Glutamatergic neuron (in vitro differentiated cells): ENCODE measurements around the gene SCN5A. TPM values are rescaled to one million over a fixed set of nuclear protein-coding genes. Genes with fewer than 3 reads are reported as not detected.

ENCODE experiments used
- DNase-seq: peaks from one replicate; pipeline ENCODE4 v3.0.0; 2022
- H3K27ac Mint-ChIP-seq: one replicate; pipeline ENCODE4 v1.8.0; 2020; ENCODE audit warnings: mild to moderate bottlenecking, mixed read lengths, inconsistent platforms; ENCODE audit not compliant: unreplicated experiment
- H3K27me3 Mint-ChIP-seq: one replicate; pipeline ENCODE4 v1.8.0; 2020; ENCODE audit warnings: mild to moderate bottlenecking, moderate library complexity, mixed read lengths, inconsistent platforms; ENCODE audit not compliant: unreplicated experiment
- H3K36me3 Mint-ChIP-seq: one replicate; pipeline ENCODE4 v1.8.0; 2020; ENCODE audit warnings: mild to moderate bottlenecking, mixed read lengths, inconsistent platforms; ENCODE audit not compliant: unreplicated experiment
- H3K4me1 Mint-ChIP-seq: one replicate; pipeline ENCODE4 v1.8.0; 2020; ENCODE audit warnings: mild to moderate bottlenecking, low read depth, mixed read lengths, inconsistent platforms; ENCODE audit not compliant: unreplicated experiment
- H3K4me3 Mint-ChIP-seq: one replicate; pipeline ENCODE4 v1.8.0; 2020; ENCODE audit warnings: mild to moderate bottlenecking, mixed read lengths, inconsistent platforms; ENCODE audit not compliant: unreplicated experiment
- H3K9me3 Mint-ChIP-seq: one replicate; pipeline ENCODE4 v1.8.0; 2020; ENCODE audit warnings: mild to moderate bottlenecking, moderate library complexity, mixed read lengths, inconsistent platforms; ENCODE audit not compliant: unreplicated experiment
- CTCF ChIP-seq: fragments of 200-600 bp; sonication (generic); IDR thresholded peaks from one replicate; pipeline ENCODE4 v1.5.0; 2021; ENCODE audit not compliant: partially characterized antibody, unreplicated experiment
- total RNA-seq: library from RNA; stranded (reverse); fragmentation: NEBNext Ultra II Directional; extraction: Animal tissue kit (Norgen Biotek cat#: 25700); gene quantifications from one replicate; pipeline ENCODE4 v1.2.1, GENCODE V29; 2021; ENCODE audit not compliant: unreplicated experiment

Gene SCN5A
- total RNA-seq, 1 donor from 2014 or later: 4.8 TPM

GRCh38 chr3:38510631-38511030, 138.9 kb downstream of the SCN5A start:
- no peak for DNase-seq
- Mint-ChIP-seq H3K9me3 (no peaks in the 10 kb centered on the region), H3K4me3 (no peak overlapping the region), H3K36me3 (no peaks in the 10 kb centered on the region), H3K4me1 (no peaks in the 10 kb centered on the region), H3K27me3 (no peaks in the 10 kb centered on the region), H3K27ac (no peak overlapping the region)
- no peak for TF ChIP-seq CTCF

- no peak for DNase-seq
- H3K36me3 Mint-ChIP-seq: no peaks in the 10 kb centered on the region
- H3K9me3 Mint-ChIP-seq: no peaks in the 10 kb centered on the region
- H3K27me3 Mint-ChIP-seq: no peaks in the 10 kb centered on the region
- H3K27ac Mint-ChIP-seq: no peak overlapping the region
- H3K4me1 Mint-ChIP-seq: no peaks in the 10 kb centered on the region
- no peak overlapping the region for H3K4me3 Mint-ChIP-seq
- TF ChIP-seq CTCF: no peak
Measured at GRCh38 chr3:38509732-38510131, 139.8 kb downstream of the SCN5A start.

GRCh38 chr3:38507120-38507519, 142.4 kb downstream of the SCN5A start:
- TF ChIP-seq CTCF: no peak
- Mint-ChIP-seq H3K4me3 (no peak overlapping the region), H3K36me3 (no peaks in the 10 kb centered on the region), H3K4me1 (no peaks in the 10 kb centered on the region), H3K27ac (no peak overlapping the region), H3K9me3 (no peaks in the 10 kb centered on the region), H3K27me3 (no peaks in the 10 kb centered on the region)
- no peak for DNase-seq

- H3K4me1 Mint-ChIP-seq: no peaks in the 10 kb centered on the region
- TF ChIP-seq CTCF: no peak
- H3K27me3 Mint-ChIP-seq: no peaks in the 10 kb centered on the region
- no peak overlapping the region for H3K27ac Mint-ChIP-seq
- H3K9me3 Mint-ChIP-seq: peaks cover 1% of the 10 kb centered on the region
- H3K36me3 Mint-ChIP-seq: no peaks in the 10 kb centered on the region
- H3K4me3 Mint-ChIP-seq: no peak overlapping the region
- DNase-seq: no peak
Measured at GRCh38 chr3:38500688-38501417, 148.6 kb downstream of the SCN5A start.

Other genes starting within 250 kb of the SCN5A start
- 122 TPM for gene ACVR2B, start 195.8 kb downstream of the SCN5A start, total RNA-seq
- 20.9 TPM for gene EXOG, start 153.3 kb downstream of the SCN5A start, total RNA-seq
- not detected for gene SCN10A, start 166.5 kb upstream of the SCN5A start, total RNA-seq